CMK (cell line): ENCODE measurements around the gene PARP9.
"Not testable (repeated sequence)": the region's sequence is repeated elsewhere in the genome, so short reads cannot be mapped to it uniquely, and the experiment has no call there.

Experiments used
- DNase-seq: peaks from one replicate; pipeline ENCODE4 v3.0.0-alpha.2; 2010; ENCODE audit warnings: low read depth

The PARP9 gene

GRCh38 chr3:122576174-122576940 is 12.3 kb upstream of the PARP9 start:
- no peak for DNase-seq

- DNase-seq = no peak
Measured at GRCh38 chr3:122572940-122573412, 8.9 kb upstream of the PARP9 start.

- DNase-seq = no peak
Measured at GRCh38 chr3:122568755-122569154, 4.7 kb upstream of the PARP9 start.

GRCh38 chr3:122568131-122568530 is 4.0 kb upstream of the PARP9 start:
- DNase-seq = not testable (repeated sequence)

GRCh38 chr3:122563717-122564025 is 429 bp downstream of the PARP9 start:
- DNase-seq = no peak

- no peak for DNase-seq
Measured at GRCh38 chr3:122562923-122563716, 980 bp downstream of the PARP9 start.

- DNase-seq = no peak
Measured at GRCh38 chr3:122560680-122561079, 3.4 kb downstream of the PARP9 start.

- DNase-seq = no peak
Measured at GRCh38 chr3:122559906-122560305, 4.2 kb downstream of the PARP9 start.

- DNase-seq = no peak
Measured at GRCh38 chr3:122558605-122559004, 5.5 kb downstream of the PARP9 start.

- no peak for DNase-seq
Measured at GRCh38 chr3:122557356-122557755, 6.7 kb downstream of the PARP9 start.

GRCh38 chr3:122555275-122556071 is 8.6 kb downstream of the PARP9 start:
- no peak for DNase-seq

- no peak for DNase-seq
Measured at GRCh38 chr3:122553171-122553570, 10.9 kb downstream of the PARP9 start.

GRCh38 chr3:122548619-122549018 is 15.5 kb downstream of the PARP9 start:
- no peak for DNase-seq

GRCh38 chr3:122548076-122548475 is 16.0 kb downstream of the PARP9 start:
- DNase-seq = no peak

- DNase-seq = no peak
Measured at GRCh38 chr3:122546151-122546550, 17.9 kb downstream of the PARP9 start.

GRCh38 chr3:122538956-122539490 is 25.1 kb downstream of the PARP9 start:
- no peak for DNase-seq

GRCh38 chr3:122536632-122537001 is 27.5 kb downstream of the PARP9 start:
- DNase-seq = no peak

- DNase-seq = no peak
Measured at GRCh38 chr3:122535964-122536631, 28.0 kb downstream of the PARP9 start.

GRCh38 chr3:122533931-122534334 is 30.2 kb downstream of the PARP9 start:
- DNase-seq = no peak

- no peak for DNase-seq
Measured at GRCh38 chr3:122533480-122533879, 30.6 kb downstream of the PARP9 start.

GRCh38 chr3:122530164-122530563 is 33.9 kb downstream of the PARP9 start:
- no peak for DNase-seq

- no peak for DNase-seq
Measured at GRCh38 chr3:122523317-122523716, 40.8 kb downstream of the PARP9 start.
